Ovary (tissue), 3 donors: ENCODE data around the gene ANKRD44.

ENCODE experiments used
- EP300 ChIP-seq: sonication (generic); formaldehyde crosslinking; IDR thresholded peaks from one replicate; pipeline ENCODE4 v1.6.1; 2017; ENCODE audit warnings: antibody characterized with exemption
- POLR2A ChIP-seq: fragments of 450-650 bp; IDR thresholded peaks from one replicate; pipeline ENCODE4 v1.6.1; 2017; ENCODE audit warnings: antibody characterized with exemption, mild to moderate bottlenecking, moderate library complexity
- TF ChIP-seq, protein P1 (sequence below), 3 donors: fragments of 450-650 bp in 2 of 3; fragments of 200-600 bp in 1 of 3; IDR thresholded peaks; one replicate each; pipeline versions ENCODE4 v1.5.1 to v1.8.0; 2016 to 2022; ENCODE audit warnings: antibody characterized with exemption in 3 of 3, mild to moderate bottlenecking in 1 of 3
- donor health status: DM: no; HTN: no; CAD: no.

DNA sequence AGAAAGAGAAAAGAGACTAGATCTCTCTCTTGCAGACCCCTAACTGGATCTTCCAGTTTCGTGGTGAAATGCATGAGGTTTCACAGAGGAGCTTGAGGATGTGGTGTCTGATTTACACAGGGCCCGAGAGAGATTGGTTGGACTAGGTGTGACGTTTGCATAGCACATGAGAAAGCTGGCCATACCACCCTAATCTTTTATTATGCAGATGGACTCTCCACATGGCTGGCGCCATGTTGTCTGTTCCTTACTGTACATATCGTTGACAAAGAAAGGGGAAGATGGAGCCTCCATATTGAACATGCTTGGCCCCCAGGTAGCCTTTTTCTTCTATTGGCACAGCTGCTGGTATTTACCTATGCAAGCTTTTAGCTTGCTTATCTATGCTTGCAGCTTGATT is 356.6 kb downstream of the ANKRD44 start:
- TF ChIP-seq, protein P1, sequence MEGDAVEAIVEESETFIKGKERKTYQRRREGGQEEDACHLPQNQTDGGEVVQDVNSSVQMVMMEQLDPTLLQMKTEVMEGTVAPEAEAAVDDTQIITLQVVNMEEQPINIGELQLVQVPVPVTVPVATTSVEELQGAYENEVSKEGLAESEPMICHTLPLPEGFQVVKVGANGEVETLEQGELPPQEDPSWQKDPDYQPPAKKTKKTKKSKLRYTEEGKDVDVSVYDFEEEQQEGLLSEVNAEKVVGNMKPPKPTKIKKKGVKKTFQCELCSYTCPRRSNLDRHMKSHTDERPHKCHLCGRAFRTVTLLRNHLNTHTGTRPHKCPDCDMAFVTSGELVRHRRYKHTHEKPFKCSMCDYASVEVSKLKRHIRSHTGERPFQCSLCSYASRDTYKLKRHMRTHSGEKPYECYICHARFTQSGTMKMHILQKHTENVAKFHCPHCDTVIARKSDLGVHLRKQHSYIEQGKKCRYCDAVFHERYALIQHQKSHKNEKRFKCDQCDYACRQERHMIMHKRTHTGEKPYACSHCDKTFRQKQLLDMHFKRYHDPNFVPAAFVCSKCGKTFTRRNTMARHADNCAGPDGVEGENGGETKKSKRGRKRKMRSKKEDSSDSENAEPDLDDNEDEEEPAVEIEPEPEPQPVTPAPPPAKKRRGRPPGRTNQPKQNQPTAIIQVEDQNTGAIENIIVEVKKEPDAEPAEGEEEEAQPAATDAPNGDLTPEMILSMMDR (IDR thresholded peaks at IDR 0.05), result no peak
- no peak for TF ChIP-seq POLR2A
- TF ChIP-seq EP300, result no peak
